K562 (cell line): ENCODE data around the gene VSTM2B. TPM values are rescaled to one million over a fixed set of nuclear protein-coding genes. Genes with fewer than 3 reads are reported as not detected.

Source experiments
- ATAC-seq: fragments of 200-7000 bp; cut with Tn5 transposase; 3 replicates; pipeline ENCODE4 v1.9.1; 2020; ENCODE audit warnings: moderate library complexity
- BruUV-seq: library from RNA; stranded (reverse); fragments of 400-500 nt; replicated peaks from 2 replicates; lab custom pipeline; 2021; lab: Mats Ljungman, UMichigan
- CTCF ChIA-PET: fragments of 300-600 bp; formaldehyde crosslinking; extraction: SDS; loops from one replicate; lab custom pipeline; 2021; ENCODE audit warnings: low intra/inter-chr PET ratio; lab: Yijun Ruan, JAX
- POLR2A ChIA-PET: fragments of 300-600, 350-650 bp; sonication (Branson Sonifier 250); formaldehyde crosslinking; extraction: SDS; loops from one replicate; lab custom pipeline; 2021; ENCODE audit warnings: antibody characterized with exemption, inconsistent platforms; lab: Yijun Ruan, JAX
- DNase-seq, 4 experiments: peaks; one replicate each; pipeline versions ENCODE4 v3.0.0 to v3.0.0-alpha.2; 2011 to 2018; ENCODE audit warnings: low spot score in 3 of 4, mixed read lengths in 3 of 4; ENCODE audit errors: extremely low read depth in 1 of 4
- FAIRE-seq: peaks from 2 replicates; lab custom pipeline; 2011; peaks lifted over from hg19 to GRCh38; lab: Jason Lieb, UNC
- H2AFZ ChIP-seq: 2 replicates; pipeline ENCODE4 v1.6.0; 2011; ENCODE audit warnings: low read depth, low read length, control low read depth, inconsistent platforms
- H3K27ac ChIP-seq: fragments of 200-600 bp; 3 replicates; pipeline ENCODE4 v1.8.0; 2011; ENCODE audit warnings: low read depth, mild to moderate bottlenecking, control low read depth, inconsistent platforms, low read length, moderate library complexity, mixed read lengths; ENCODE audit errors: extremely low read depth
- H3K27me3 ChIP-seq, 2 experiments: fragments of 300-600 bp in 1 of 2; 2 replicates in 1 of 2; 3 replicates in 1 of 2; pipeline versions ENCODE4 v1.6.0 to v1.8.0; 2011; ENCODE audit warnings: inconsistent platforms in 2 of 2, low read length in 2 of 2, mild to moderate bottlenecking in 1 of 2, mixed read lengths in 1 of 2, moderate library complexity in 1 of 2; ENCODE audit not compliant: control insufficient read depth in 2 of 2, insufficient read depth in 2 of 2
- H3K36me3 ChIP-seq: fragments of 300-600 bp; 3 replicates; pipeline ENCODE4 v1.8.0; 2011; ENCODE audit warnings: mild to moderate bottlenecking, low read length, inconsistent platforms; ENCODE audit not compliant: control insufficient read depth, insufficient read depth
- H3K4me1 ChIP-seq, 2 experiments: fragments of 200-600 bp in 1 of 2; replicated peaks in 1 of 2; 2 replicates in 1 of 2; 3 replicates in 1 of 2; pipeline versions ENCODE4 v1.5.1 to v1.8.0; 2011; ENCODE audit warnings: inconsistent platforms in 2 of 2, low read length in 2 of 2, mild to moderate bottlenecking in 1 of 2, mixed read lengths in 1 of 2, moderate library complexity in 1 of 2; ENCODE audit not compliant: control insufficient read depth in 2 of 2, insufficient read depth in 2 of 2
- H3K4me2 ChIP-seq: 2 replicates; pipeline ENCODE4 v1.6.1; 2011; ENCODE audit warnings: low read length, control low read depth, inconsistent platforms, mixed read lengths; ENCODE audit not compliant: insufficient read depth
- H3K4me3 ChIP-seq: fragments of 200-600 bp; sonication (generic), shearing (Covaris generic); 2 replicates; pipeline ENCODE4 v1.5.1; 2016; ENCODE audit warnings: control low read depth, inconsistent platforms
- H3K79me2 ChIP-seq: fragments of 200-600 bp; 3 replicates; pipeline ENCODE4 v1.8.0; 2011; ENCODE audit warnings: low read length, inconsistent platforms; ENCODE audit not compliant: control insufficient read depth, insufficient read depth
- H3K9ac ChIP-seq, 2 experiments: 2 replicates each; pipeline versions ENCODE4 v1.6.0 to v1.6.1; 2011; ENCODE audit warnings: low read depth in 2 of 2, low read length in 2 of 2, control low read depth in 1 of 2, inconsistent platforms in 1 of 2, mild to moderate bottlenecking in 1 of 2, mixed read lengths in 1 of 2; ENCODE audit not compliant: insufficient read depth in 1 of 2
- H3K9me1 ChIP-seq: one replicate; pipeline ENCODE4 v1.6.0; 2011; ENCODE audit warnings: inconsistent platforms, mild to moderate bottlenecking, low read length, moderate library complexity; ENCODE audit not compliant: control insufficient read depth, insufficient read depth
- H3K9me3 ChIP-seq: replicated peaks from 2 replicates; pipeline ENCODE4 v1.5.1; 2011; ENCODE audit warnings: low read depth, low read length, inconsistent platforms; ENCODE audit not compliant: control insufficient read depth, insufficient read depth
- H4K20me1 ChIP-seq: replicated peaks from 2 replicates; pipeline ENCODE4 v1.6.1; 2011; ENCODE audit warnings: low read length, inconsistent platforms, mixed read lengths; ENCODE audit not compliant: control insufficient read depth, insufficient read depth
- HMG20A ChIP-seq: fragments of 450-650 bp; formaldehyde crosslinking; conservative IDR thresholded peaks from 2 replicates; pipeline ENCODE4 v1.4.0; 2020; ENCODE audit warnings: mild to moderate bottlenecking, mixed read lengths
- HNRNPLL ChIP-seq: fragments of 200-400 bp; formaldehyde crosslinking; IDR thresholded peaks from 2 replicates; pipeline ENCODE4 v1.6.1; 2017; ENCODE audit warnings: low read length, low read depth, mild to moderate bottlenecking; ENCODE audit not compliant: poor library complexity, severe bottlenecking
- ID3 ChIP-seq, 2 experiments: fragments of 250-450 bp in 1 of 2; fragments of 450-650 bp in 1 of 2; sonication (Bioruptor Pico) in 1 of 2; IDR thresholded peaks; 2 replicates each; pipeline versions ENCODE4 v1.6.1 to v1.8.0; 2016 to 2021; ENCODE audit warnings: mild to moderate bottlenecking in 2 of 2, moderate library complexity in 2 of 2, missing compliant biosample characterization in 1 of 2, missing genetic modification characterization in 1 of 2
- JUN ChIP-seq, 2 experiments: sonication (generic) in 1 of 2; formaldehyde crosslinking in 1 of 2; IDR thresholded peaks; 2 replicates each; pipeline versions ENCODE4 v1.6.1 to v1.8.0; 2012 to 2022; ENCODE audit warnings: borderline replicate concordance in 2 of 2, mild to moderate bottlenecking in 2 of 2, improper control_type of control experiment in 1 of 2, low read depth in 1 of 2, low read length in 1 of 2, missing genetic modification reagents in 1 of 2
- MTA2 ChIP-seq: fragments of 450-650 bp; IDR thresholded peaks from 2 replicates; pipeline ENCODE4 v1.6.1; 2016; ENCODE audit warnings: low read depth
- NR1H2 ChIP-seq: sonication (generic); formaldehyde crosslinking; IDR thresholded peaks from 2 replicates; pipeline ENCODE4 v1.4.0; 2020; ENCODE audit warnings: mild to moderate bottlenecking, missing genetic modification reagents
- POLR2B ChIP-seq: fragments of 450-650 bp; IDR thresholded peaks from 2 replicates; pipeline ENCODE4 v1.6.1; 2018; ENCODE audit warnings: low read depth; ENCODE audit not compliant: partially characterized antibody
- XRCC3 ChIP-seq: fragments of 450-650 bp; IDR thresholded peaks from 2 replicates; pipeline ENCODE4 v1.6.1; 2017; ENCODE audit warnings: mild to moderate bottlenecking, moderate library complexity
- ZKSCAN1 ChIP-seq: fragments of 150-350 bp; IDR thresholded peaks from 2 replicates; pipeline ENCODE4 v1.6.1; 2016; ENCODE audit warnings: low read depth, low read length
- ZNF12 ChIP-seq: sonication (generic); formaldehyde crosslinking; IDR thresholded peaks from 2 replicates; pipeline ENCODE4 v1.4.0; 2020; ENCODE audit warnings: mild to moderate bottlenecking, missing genetic modification reagents
- ZNF785 ChIP-seq: fragments of 250-450 bp; sonication (Bioruptor Pico); IDR thresholded peaks from 2 replicates; pipeline ENCODE4 v1.4.0; 2020; ENCODE audit warnings: mild to moderate bottlenecking
- WGBS: fragments of 100-300 bp; shearing (Covaris generic); methylation state at CpG from one replicate; pipeline ENCODE4 v1.1.6; 2016; ENCODE audit warnings: low coverage, mixed read lengths; ENCODE audit not compliant: insufficient coverage; ENCODE audit errors: missing lambda C conversion rate; 5-methylcytosine and 5-hydroxymethylcytosine counted together
- in situ Hi-C: fragments of 300-500 bp; cut with MboI; formaldehyde crosslinking; loops from 4 replicates; pipeline ENCODE4 v1.15.0; 2018; ENCODE audit warnings: inconsistent platforms, mixed read lengths
- intact Hi-C: fragments of 100-400 bp; cut with micrococcal nuclease; formaldehyde crosslinking; loops from 2 replicates; pipeline ENCODE4 v1.14.2; 2022
- polyA plus RNA-seq, 8 experiments: library from polyadenylated mRNA; depleted of rRNA in 4 of 8; stranded (reverse) in 5 of 8; unstranded in 3 of 8; fragments of >200 nt; fragmentation: Nextera tagmentation in 2 of 8; fragmentation: Illumina TruSeq in 1 of 8; extraction: Ambion mirVana in 2 of 8; extraction: Trizol in 1 of 8; gene quantifications; 2 replicates each; pipeline versions ENCODE4 v1.2.1 to v1.2.3, GENCODE V29; 2011 to 2014; ENCODE audit warnings: inconsistent platforms in 1 of 8, missing spikeins in 1 of 8
- total RNA-seq, 7 experiments: library from RNA; depleted of rRNA in 6 of 7; stranded (reverse); fragments of >200 nt in 6 of 7; fragmentation: Illumina TruSeq in 2 of 7; extraction: Trizol in 2 of 7; gene quantifications; 2 replicates each; pipeline versions ENCODE4 v1.2.1 to v1.2.3, GENCODE V29; 2011 to 2021; ENCODE audit warnings: low replicate concordance in 1 of 7
- TF ChIP-seq, protein P1 (sequence below): sonication (generic); formaldehyde crosslinking; IDR thresholded peaks from 2 replicates; pipeline ENCODE4 v1.9.0; 2022; ENCODE audit warnings: mild to moderate bottlenecking, missing genetic modification reagents
- TF ChIP-seq, protein P2 (sequence below), 2 experiments: fragments of 450-650 bp; conservative IDR thresholded peaks; 2 replicates each; pipeline ENCODE4 v1.6.1; 2017; ENCODE audit warnings: mild to moderate bottlenecking in 2 of 2, moderate library complexity in 2 of 2
- TF ChIP-seq, protein P3 (sequence below): sonication (generic); formaldehyde crosslinking; IDR thresholded peaks from 2 replicates; pipeline ENCODE4 v1.8.1; 2023; ENCODE audit warnings: missing genetic modification reagents, mild to moderate bottlenecking, borderline replicate concordance

VSTM2B gene
- total and polyA plus RNA-seq, 9 of the 15 experiments (the other 6 are each of a cell fraction or from before 2014, with no cell fraction given) = not detected

- BruUV-seq = no TSS peak
- POLR2A ChIA-PET = interaction anchor here (0.6 kb wide), 1 partner anchor 12 kb away, joined by 5 read pairs; no protein-coding TSS in a partner anchor
- no peak for TF ChIP-seq MTA2
- no peak for TF ChIP-seq HNRNPLL
- no peak for TF ChIP-seq ID3 (CRISPR knock-in tag; IDR thresholded peaks at IDR 0.05)
- TF ChIP-seq ID3 (tag; IDR thresholded peaks at IDR 0.05) = no peak
- no peak for TF ChIP-seq XRCC3
- TF ChIP-seq POLR2B = no peak
- no peak for TF ChIP-seq HMG20A
- TF ChIP-seq, protein P1, sequence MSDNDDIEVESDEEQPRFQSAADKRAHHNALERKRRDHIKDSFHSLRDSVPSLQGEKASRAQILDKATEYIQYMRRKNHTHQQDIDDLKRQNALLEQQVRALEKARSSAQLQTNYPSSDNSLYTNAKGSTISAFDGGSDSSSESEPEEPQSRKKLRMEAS (CRISPR knock-in tag) = no peak
- TF ChIP-seq ZNF12 (CRISPR knock-in tag) = no peak
- TF ChIP-seq, protein P2, sequence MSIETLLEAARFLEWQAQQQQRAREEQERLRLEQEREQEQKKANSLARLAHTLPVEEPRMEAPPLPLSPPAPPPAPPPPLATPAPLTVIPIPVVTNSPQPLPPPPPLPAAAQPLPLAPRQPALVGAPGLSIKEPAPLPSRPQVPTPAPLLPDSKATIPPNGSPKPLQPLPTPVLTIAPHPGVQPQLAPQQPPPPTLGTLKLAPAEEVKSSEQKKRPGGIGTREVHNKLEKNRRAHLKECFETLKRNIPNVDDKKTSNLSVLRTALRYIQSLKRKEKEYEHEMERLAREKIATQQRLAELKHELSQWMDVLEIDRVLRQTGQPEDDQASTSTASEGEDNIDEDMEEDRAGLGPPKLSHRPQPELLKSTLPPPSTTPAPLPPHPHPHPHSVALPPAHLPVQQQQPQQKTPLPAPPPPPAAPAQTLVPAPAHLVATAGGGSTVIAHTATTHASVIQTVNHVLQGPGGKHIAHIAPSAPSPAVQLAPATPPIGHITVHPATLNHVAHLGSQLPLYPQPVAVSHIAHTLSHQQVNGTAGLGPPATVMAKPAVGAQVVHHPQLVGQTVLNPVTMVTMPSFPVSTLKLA (conservative IDR thresholded peaks at IDR 0.05) = no peak
- TF ChIP-seq ZNF785 (CRISPR knock-in tag) = no peak
- TF ChIP-seq, protein P3, sequence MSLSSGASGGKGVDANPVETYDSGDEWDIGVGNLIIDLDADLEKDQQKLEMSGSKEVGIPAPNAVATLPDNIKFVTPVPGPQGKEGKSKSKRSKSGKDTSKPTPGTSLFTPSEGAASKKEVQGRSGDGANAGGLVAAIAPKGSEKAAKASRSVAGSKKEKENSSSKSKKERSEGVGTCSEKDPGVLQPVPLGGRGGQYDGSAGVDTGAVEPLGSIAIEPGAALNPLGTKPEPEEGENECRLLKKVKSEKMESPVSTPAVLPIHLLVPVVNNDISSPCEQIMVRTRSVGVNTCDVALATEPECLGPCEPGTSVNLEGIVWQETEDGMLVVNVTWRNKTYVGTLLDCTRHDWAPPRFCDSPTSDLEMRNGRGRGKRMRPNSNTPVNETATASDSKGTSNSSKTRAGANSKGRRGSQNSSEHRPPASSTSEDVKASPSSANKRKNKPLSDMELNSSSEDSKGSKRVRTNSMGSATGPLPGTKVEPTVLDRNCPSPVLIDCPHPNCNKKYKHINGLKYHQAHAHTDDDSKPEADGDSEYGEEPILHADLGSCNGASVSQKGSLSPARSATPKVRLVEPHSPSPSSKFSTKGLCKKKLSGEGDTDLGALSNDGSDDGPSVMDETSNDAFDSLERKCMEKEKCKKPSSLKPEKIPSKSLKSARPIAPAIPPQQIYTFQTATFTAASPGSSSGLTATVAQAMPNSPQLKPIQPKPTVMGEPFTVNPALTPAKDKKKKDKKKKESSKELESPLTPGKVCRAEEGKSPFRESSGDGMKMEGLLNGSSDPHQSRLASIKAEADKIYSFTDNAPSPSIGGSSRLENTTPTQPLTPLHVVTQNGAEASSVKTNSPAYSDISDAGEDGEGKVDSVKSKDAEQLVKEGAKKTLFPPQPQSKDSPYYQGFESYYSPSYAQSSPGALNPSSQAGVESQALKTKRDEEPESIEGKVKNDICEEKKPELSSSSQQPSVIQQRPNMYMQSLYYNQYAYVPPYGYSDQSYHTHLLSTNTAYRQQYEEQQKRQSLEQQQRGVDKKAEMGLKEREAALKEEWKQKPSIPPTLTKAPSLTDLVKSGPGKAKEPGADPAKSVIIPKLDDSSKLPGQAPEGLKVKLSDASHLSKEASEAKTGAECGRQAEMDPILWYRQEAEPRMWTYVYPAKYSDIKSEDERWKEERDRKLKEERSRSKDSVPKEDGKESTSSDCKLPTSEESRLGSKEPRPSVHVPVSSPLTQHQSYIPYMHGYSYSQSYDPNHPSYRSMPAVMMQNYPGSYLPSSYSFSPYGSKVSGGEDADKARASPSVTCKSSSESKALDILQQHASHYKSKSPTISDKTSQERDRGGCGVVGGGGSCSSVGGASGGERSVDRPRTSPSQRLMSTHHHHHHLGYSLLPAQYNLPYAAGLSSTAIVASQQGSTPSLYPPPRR (CRISPR knock-in tag) = no peak
- TF ChIP-seq ZKSCAN1 = no peak
- no peak for TF ChIP-seq NR1H2 (CRISPR knock-in tag)
- no peak for TF ChIP-seq JUN (IDR thresholded peaks at IDR 0.05; ENCODE audit: borderline replicate concordance, low read depth, low read length)
- TF ChIP-seq JUN (CRISPR knock-in tag; IDR thresholded peaks at IDR 0.05; ENCODE audit: borderline replicate concordance) = no peak
Observed at GRCh38 chr19:29488316-29488715, 37.5 kb upstream of the VSTM2B start.

More at GRCh38 chr19:29488316-29488715, 37.5 kb upstream of the VSTM2B start:
- H3K9ac ChIP-seq = no peak overlapping the region
- no peaks in the 10 kb centered on the region for H3K4me1 ChIP-seq
- peaks cover 0 to 27% of the 10 kb centered on the region in 2 experiments; a peak in 1 of 5 replicates for H3K27me3 ChIP-seq
- H3K4me2 ChIP-seq = no peak overlapping the region
- intact Hi-C loops = no loop called here
- H4K20me1 ChIP-seq = no peaks in the 10 kb centered on the region
- DNase-seq = no peak
- H2AFZ ChIP-seq = no peak overlapping the region
- in situ Hi-C loops = no loop called here
- H3K79me2 ChIP-seq = no peaks in the 10 kb centered on the region
- ATAC-seq = no peak
- no peak overlapping the region for H3K27ac ChIP-seq
- FAIRE-seq = no peak
- H3K9me3 ChIP-seq = no peaks in the 10 kb centered on the region
- no peaks in the 10 kb centered on the region for H3K36me3 ChIP-seq
- no peaks in the 10 kb centered on the region for H3K9me1 ChIP-seq
- no peak overlapping the region for H3K4me3 ChIP-seq
- CTCF ChIA-PET = no interaction called here
- WGBS = 0% methylated on average over 5 of the region's 5 CpGs
